ENCODE measurements around the gene RFTN1. TPM values are rescaled to one million over a fixed set of nuclear protein-coding genes. Genes with fewer than 3 reads are reported as not detected.

The RFTN1 gene
- total RNA-seq, 1 donor from 2014 or later = 0.92 TPM

DNA sequence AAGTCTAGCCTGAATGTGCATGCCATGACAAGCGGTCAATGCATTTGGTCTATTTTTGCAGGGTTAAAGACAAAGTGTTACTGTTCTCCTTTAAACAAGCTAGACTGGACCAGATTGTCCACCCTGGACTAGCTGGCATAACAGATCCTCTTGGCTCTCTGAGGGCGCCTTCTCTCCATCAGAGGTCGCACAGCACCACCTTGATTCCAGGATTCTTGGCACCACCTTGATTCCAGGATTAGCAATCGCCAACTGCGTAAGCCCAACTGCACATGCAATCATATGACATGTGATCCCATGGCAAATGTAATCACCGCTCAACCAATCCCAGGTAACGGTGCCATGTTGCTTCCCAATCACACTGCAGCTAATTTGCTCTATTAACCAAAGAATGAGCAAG, 149.9 kb downstream of the RFTN1 start:
- H3K27me3 Mint-ChIP-seq (ENCODE audit: insufficient read depth, low read depth) = peaks cover 3% of the 10 kb centered on the region
- Histone ChIP-seq H3K4me3 (no peak overlapping the region), H2AFZ (replicated peaks) (no peak overlapping the region), H3K9ac (no peak overlapping the region), H4K20me1 (ENCODE audit: low read depth) (no peaks in the 10 kb centered on the region), H3K79me2 (ENCODE audit: low read depth) (no peaks in the 10 kb centered on the region), H3K9me3 (ENCODE audit: low read depth) (no peaks in the 10 kb centered on the region), H3K36me3 (no peaks in the 10 kb centered on the region), H3K27ac (no peak overlapping the region), H3K27me3 (no peaks in the 10 kb centered on the region), H3K4me2 (no peak overlapping the region), H3K4me1 (no peaks in the 10 kb centered on the region), H3F3A (ENCODE audit: low read depth) (no peaks in the 10 kb centered on the region)
- no peaks in the 10 kb centered on the region for H3K9me3 Mint-ChIP-seq
- H3K4me1 Mint-ChIP-seq = no peaks in the 10 kb centered on the region
- TF ChIP-seq EZH2phosphoT487 (IDR thresholded peaks at IDR 0.05) = no peak
- no peak for TF ChIP-seq EZH2 (IDR thresholded peaks at IDR 0.05)
- TF ChIP-seq CTCF (IDR thresholded peaks at IDR 0.05) = no peak
- peaks cover 4% of the 10 kb centered on the region for H3K36me3 Mint-ChIP-seq
- no peak for DNase-seq (ENCODE audit: low spot score)
- no peak overlapping the region for H3K27ac Mint-ChIP-seq
- H3K4me3 Mint-ChIP-seq = no peak overlapping the region

DNA sequence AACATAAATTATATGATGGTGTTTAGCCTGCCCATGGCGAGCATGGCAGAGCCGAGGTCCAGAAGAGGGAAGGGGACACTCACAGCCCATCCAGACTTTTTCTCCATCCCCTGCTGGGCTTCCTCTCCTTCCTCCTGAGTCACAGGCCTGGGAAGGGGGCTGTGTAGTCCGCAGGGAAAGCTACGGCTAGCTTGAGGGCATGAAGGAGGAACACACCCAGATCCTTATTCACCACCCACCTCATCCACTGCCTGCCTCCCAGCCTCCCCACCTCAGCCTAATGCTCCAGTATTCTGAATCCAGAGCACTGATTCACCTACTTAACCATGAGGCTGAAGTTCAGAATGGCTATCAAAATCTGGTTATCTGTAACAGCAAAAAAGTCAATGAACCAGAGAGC, 150.7 kb downstream of the RFTN1 start:
- TF ChIP-seq EZH2 (IDR thresholded peaks at IDR 0.05) (no peak), EZH2phosphoT487 (IDR thresholded peaks at IDR 0.05) (no peak), CTCF (IDR thresholded peaks at IDR 0.05) (no peak)
- Histone ChIP-seq H3F3A (ENCODE audit: low read depth) (no peaks in the 10 kb centered on the region), H3K27me3 (no peaks in the 10 kb centered on the region), H3K9ac (no peak overlapping the region), H2AFZ (replicated peaks) (no peak overlapping the region), H3K27ac (no peak overlapping the region), H3K4me2 (no peak overlapping the region), H3K36me3 (no peaks in the 10 kb centered on the region), H4K20me1 (ENCODE audit: low read depth) (no peaks in the 10 kb centered on the region), H3K4me3 (no peak overlapping the region), H3K9me3 (ENCODE audit: low read depth) (no peaks in the 10 kb centered on the region), H3K4me1 (no peaks in the 10 kb centered on the region), H3K79me2 (ENCODE audit: low read depth) (no peaks in the 10 kb centered on the region)
- Mint-ChIP-seq H3K4me3 (no peak overlapping the region), H3K36me3 (peaks cover 4% of the 10 kb centered on the region), H3K27me3 (ENCODE audit: insufficient read depth, low read depth) (peaks cover 3% of the 10 kb centered on the region), H3K9me3 (no peaks in the 10 kb centered on the region), H3K4me1 (peaks cover 7% of the 10 kb centered on the region), H3K27ac (no peak overlapping the region)
- DNase-seq (ENCODE audit: low spot score) = no peak

DNA sequence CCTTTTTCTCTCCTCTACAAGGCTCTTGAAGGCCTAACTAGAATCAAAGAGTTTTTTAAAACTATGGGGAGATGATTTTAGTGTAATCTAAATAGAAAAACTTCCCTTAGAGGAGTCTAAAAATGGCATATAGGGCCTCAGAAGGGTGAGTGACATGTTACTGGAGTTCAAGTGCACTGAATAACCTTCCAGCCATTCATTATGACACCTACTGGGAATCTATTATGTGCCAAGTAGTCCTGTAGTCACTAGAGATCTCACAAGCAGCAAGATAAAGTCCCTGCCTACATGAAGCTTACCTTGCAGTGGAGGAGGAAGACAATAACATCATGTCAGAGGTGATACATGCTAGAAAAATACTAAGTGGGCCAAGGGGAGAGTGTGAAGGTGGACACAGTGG, 152.4 kb downstream of the RFTN1 start:
- Histone ChIP-seq H3K27ac (no peak overlapping the region), H3K79me2 (ENCODE audit: low read depth) (no peaks in the 10 kb centered on the region), H3K36me3 (no peaks in the 10 kb centered on the region), H3K9ac (no peak overlapping the region), H3K9me3 (ENCODE audit: low read depth) (no peaks in the 10 kb centered on the region), H4K20me1 (ENCODE audit: low read depth) (no peaks in the 10 kb centered on the region), H3K4me3 (no peak overlapping the region), H3F3A (ENCODE audit: low read depth) (no peaks in the 10 kb centered on the region), H3K4me1 (no peaks in the 10 kb centered on the region), H3K4me2 (no peak overlapping the region), H3K27me3 (no peaks in the 10 kb centered on the region), H2AFZ (replicated peaks) (no peak overlapping the region)
- Mint-ChIP-seq H3K4me3 (no peak overlapping the region), H3K9me3 (no peaks in the 10 kb centered on the region), H3K27ac (no peak overlapping the region), H3K4me1 (peaks cover 14% of the 10 kb centered on the region), H3K27me3 (ENCODE audit: insufficient read depth, low read depth) (no peaks in the 10 kb centered on the region), H3K36me3 (peaks cover 4% of the 10 kb centered on the region)
- DNase-seq (ENCODE audit: low spot score) = no peak
- TF ChIP-seq EZH2 (IDR thresholded peaks at IDR 0.05) (no peak), EZH2phosphoT487 (IDR thresholded peaks at IDR 0.05) (no peak), CTCF (IDR thresholded peaks at IDR 0.05) (no peak)
